IPS DF 19.7 (cell line): ENCODE results near the gene BPIFB2.
"Not testable (repeated sequence)": the region's sequence is repeated elsewhere in the genome, so short reads cannot be mapped to it uniquely, and the experiment has no call there.

Experiments used
- DNase-seq: peaks from one replicate; pipeline ENCODE4 v3.0.0-alpha.2; 2013; ENCODE audit warnings: low read depth, low spot score

Gene BPIFB2, protein sequence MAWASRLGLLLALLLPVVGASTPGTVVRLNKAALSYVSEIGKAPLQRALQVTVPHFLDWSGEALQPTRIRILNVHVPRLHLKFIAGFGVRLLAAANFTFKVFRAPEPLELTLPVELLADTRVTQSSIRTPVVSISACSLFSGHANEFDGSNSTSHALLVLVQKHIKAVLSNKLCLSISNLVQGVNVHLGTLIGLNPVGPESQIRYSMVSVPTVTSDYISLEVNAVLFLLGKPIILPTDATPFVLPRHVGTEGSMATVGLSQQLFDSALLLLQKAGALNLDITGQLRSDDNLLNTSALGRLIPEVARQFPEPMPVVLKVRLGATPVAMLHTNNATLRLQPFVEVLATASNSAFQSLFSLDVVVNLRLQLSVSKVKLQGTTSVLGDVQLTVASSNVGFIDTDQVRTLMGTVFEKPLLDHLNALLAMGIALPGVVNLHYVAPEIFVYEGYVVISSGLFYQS

DNA sequence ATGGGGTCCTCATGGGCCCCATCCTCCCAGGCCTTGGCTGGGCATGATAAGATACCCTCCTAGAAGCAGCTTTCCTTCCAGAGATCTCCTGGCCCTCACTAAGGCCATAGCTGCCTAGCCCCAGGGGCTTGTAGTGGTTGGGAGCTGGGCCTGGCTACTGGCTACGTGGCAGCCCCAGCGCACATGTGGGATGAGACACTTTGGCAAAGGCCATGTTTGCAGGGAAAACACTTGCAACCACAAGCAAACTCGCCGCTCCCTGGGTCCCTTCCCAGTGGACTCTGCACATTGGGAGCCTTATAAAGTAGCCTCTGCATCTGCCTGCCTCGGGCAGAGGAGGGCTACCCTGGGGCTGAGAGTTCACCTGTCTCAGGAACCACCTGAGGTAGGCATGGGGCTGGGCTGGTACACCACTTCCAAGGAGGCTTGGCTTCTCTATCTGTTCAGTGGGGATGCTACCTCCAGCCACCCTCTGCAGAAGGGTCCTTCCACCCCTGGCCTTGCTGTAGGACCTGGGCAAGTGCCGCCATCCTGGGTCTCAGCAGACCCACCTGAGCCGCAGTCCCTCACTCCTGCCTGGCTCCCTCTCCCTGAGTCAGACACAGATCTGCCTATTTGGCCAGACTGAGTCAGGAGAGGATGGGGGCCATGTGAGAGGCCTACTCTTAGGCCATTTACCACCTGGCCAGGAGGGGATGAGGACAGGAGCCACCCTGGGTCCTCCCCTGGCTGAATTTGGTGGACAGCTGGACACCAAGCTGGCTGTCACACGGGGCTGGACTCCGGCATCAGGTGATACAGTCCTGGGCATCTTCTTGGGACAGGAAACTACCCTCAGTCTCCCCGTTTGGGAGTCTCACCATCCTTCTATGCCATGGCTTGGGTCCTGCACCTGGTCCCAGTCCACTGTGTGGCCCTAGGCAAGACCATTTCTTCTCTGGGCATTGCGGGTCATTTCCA lies at the start of gene BPIFB2:
Gene BPIFB2 (plus strand): TSS at position 329 of the 960 bp plus-strand sequence. CDS start 871 bp downstream, outside the sequence.
- DNase-seq, result no peak

DNA sequence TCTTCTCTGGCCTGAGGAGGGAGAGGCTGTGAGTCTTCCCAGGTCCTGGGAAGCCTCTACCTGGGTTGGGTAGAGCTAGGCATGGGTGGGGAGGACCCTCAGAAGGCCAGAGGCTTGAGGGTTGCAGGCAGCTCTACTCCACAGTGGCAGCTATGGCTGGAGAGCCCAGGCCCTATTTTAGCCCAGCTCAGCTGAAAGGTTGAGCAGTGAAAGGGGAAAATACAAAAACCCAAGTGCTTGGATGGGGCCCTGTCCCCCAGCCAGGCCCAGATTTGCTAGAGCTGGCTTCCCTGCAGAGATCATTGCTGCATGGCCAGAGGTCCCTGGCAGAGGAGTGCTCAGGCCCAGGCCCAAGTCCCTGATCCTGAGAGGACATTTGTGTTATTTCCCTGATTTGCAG lies 48.9 kb upstream of the BPIFB2 start:
- DNase-seq, result no peak

DNA sequence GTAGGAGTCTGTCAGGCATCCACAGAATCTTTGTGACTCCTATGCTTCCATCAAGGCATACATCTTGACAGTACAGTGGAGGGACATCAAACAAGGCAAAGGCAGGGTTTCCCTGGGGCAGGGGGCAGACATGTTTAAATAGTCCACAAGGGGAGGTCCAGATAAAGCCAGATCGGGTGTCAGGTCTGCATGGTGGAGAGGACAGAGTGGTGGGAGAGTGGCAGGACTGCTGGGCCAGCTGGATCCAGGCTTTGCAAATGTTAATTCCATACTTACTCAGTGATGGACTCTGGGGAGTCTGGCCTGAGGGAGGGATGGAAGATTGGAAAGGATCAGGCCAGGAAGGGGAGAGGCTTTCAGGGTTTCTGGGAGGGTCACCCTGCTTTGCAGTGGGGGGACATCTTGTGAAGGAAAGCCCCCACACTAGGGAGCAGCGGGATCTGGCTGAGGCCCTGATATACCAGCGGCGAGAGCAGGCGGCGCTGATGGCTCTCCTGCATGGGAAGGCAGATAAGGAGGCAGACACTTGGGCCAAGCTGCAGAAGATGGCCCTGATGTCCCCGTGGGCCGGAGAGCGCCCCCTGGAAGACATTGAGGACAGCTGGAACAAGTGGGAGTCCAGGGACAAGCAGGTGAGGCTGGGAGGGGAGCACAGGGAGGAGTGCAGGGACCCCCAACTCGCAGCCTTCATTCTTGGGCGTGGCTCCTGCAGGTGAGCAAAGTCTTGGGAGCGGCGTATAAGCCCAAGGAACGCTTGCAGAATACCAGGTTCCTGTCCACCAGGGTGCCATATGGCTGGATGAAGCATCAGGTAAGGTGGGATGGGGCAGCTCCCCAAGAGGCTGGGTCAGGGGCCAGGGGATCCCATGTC lies 47.9 kb upstream of the BPIFB2 start:
- DNase-seq, result no peak

DNA sequence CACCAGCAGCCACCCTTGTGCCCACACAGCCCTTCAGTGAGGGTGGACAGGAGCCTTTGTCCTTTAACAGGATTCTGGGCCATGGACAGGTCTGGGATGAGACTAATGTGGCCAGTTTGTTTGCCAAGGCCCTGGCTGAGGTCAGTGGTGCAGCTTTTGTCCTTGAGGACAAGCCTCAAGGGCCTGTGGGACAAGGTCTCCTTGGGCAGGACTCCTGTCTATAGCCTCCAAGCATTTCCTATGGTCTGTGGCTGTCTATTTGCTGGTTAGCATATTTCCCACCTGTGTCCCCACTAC lies 47.3 kb upstream of the BPIFB2 start:
- no peak for DNase-seq

DNA sequence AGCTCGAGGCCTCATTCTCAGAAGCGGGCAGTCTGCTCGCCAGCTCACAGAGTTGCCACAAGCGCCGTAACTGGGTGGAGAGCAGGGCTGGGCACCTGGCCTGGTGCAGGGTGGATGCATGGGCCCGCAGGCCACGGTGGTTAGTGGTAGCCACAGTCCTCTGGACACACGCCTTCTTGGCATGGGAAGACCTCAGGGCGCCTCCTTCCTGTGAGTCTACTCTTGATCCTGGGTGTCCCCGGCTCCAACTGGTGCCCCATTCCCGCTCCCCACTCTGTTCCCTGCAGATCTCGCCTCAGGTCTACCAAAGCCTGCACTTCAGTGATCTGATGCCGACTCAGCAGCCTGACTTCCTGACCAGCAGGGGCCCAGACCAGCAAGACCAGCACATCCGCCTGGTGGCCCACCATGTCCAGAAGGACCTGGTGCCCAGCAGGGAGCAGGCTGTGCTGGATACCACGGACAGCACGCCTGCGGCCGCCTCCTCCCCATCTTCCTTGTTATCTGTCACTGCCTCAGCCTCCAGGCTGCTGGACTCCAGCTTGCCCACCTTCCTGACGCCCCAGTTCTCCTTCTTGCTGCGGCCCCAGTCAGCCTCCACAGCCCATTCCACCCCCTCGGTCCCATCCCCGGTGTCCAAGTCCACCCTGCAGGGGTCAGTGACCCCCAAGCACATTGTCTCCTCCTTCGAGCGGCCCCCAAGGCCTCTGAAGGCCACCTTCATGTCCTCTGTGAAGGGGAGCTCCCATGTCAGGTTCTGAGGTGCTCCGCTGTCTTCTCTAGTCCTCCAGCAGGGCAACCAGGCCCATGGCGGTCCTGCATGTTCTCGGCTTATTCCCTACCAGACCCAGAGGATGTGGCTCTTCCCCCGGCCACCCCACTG lies 46.4 kb upstream of the BPIFB2 start:
- no peak for DNase-seq

DNA sequence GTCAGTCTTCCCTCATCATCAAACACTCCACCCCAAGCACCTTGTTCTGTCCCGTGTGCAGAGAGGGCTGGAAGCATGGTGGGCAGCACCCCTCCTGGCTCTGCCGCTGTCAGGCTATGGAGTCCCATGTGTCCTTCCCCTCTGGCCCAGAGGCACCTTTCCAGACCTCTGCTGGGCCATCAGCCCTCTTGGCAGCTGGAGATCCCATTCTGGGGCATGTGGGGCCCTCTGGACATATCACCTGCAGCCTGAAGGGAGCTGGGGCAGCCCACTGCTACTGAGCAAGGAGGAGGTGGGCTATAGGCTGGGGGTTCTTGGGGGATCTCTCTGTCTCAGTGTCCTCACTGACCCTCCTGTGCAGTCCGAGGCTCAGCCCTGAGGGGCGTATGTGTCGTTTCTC lies 45.5 kb upstream of the BPIFB2 start:
- no peak for DNase-seq

DNA sequence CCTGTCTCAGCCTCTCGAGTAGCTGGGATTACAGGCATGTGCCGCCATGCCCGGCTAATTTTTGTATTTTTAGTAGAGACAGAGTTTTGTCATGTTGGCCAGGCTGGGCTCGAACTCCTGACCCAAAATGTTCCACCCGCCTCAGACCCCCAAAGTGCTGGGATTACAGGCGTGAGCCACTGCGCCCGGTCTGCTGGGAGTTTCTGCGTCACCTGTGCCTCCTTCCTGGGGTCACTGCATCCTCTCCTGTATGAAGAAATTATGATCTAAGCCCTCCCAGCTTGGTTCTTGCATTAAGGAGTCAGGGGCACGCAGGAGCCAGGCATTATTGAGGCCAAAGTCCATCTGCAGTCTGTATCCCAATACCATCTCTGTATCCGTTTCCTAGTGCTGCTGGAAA lies 44.9 kb upstream of the BPIFB2 start:
- DNase-seq, result not testable (repeated sequence)

DNA sequence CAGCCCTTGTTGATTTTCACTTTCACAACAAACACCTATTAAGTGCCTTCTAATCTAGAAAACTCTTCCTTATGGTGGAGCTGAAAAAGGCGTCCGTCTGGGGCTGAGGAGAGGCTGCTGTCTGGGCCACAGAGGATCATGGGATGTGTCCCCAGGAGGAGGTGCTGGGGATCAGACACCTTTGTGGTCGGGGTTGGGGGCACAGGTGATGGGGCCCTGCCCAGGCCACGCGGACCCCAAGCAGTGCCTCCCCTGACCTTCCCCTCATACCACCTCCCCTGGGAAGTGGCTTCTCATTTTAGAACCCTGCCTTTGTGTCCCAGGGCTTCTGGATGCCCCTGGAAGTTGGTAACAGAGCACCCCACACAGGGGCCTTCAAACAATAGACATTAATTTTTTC lies 44.3 kb upstream of the BPIFB2 start:
- no peak for DNase-seq

DNA sequence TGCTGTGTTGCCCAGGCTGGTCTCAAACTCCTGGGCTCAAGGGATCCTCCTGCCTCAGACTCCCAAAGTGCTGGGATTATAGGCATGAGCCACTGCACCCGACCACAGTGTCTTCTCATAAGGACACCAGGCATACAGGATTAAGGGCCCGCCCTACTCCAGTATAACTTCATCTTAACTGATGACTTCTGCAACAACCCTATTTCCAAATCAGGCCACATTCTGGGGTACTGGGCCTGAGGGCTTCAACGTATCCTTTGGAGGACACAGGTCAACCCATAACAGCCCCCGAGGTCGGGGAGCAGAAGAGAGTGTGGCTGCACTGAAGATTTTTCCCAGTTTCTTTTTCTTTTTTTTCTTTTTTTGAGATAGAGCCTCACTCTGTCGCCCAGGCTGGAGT lies 42.9 kb upstream of the BPIFB2 start:
- no peak for DNase-seq

DNA sequence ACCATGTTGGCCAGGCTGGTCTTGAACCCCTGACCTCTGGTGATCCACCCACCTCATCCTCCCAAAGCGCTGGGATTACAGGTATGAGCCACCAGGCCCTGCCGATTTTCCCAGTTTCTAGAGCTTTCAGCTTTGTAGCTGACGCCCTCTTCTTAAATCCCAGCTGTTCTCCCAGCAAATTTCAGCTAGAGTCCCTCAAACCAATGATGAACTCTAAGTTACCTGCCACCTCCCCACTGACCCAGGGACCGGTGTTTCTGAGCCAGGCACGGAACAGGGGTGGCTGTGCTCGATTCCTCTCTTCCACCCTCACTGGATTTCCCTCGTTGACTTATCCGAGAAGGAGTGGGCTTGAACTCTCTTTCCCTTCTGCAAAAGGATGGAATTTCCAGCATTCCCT lies 42.4 kb upstream of the BPIFB2 start:
- no peak for DNase-seq

DNA sequence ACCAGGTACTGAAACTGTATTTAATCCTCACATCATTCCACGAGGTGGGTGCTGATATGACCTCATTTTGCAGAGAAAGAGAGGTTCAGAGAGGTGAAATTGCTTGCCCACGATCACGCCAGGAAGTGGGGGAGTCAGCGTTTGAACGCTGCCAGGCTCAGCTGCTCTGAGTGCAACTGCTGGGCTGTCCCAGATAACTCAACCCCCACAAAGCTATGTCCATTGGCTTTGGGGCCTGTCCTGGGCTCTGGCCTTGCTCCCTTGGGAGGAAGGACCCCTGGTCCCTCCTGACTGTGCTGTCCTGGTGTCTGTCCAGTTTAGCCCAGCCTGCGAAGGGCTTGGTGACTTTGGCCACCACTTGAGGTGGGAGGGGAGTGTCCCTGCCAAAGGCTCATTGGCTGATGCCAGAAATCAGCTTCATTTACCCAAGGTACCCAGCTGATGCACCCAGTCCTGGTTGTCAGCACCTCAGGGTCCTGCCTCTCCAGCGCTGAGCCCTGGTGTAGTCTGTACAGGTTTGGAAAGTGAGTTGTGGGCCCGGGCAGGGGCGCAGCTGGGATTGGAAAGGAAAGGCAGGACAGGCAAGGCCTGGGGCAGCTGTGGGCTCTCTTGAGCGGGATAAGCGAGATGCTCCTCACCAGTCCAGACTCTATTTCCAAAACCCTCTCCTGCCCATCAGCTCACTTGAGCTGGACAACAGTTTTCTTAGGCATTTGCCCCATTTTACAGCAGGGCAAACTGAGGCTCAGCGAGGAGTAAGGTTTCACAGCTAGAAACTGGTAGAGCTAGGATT lies 41.7 kb upstream of the BPIFB2 start:
- DNase-seq, result no peak

DNA sequence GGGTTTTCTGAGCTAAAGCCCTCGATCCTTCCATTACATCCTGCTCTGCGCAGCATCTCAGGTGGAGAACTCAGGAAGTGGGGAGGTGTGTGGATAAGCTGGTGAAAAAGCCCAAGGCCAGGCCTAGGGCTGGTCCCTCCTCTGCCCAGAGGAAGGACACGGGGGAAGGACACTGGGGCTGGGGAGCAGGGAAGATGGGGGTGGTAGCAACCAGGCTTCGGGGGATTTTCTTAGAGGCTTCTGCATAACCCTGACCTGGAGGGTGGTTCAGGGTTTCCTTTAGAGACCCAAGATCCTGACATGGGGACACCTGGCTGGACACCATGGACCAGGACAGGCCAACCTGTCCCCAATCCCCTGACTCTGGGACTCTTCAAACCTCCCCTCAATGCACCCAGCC lies 41.1 kb upstream of the BPIFB2 start:
- DNase-seq, result no peak

DNA sequence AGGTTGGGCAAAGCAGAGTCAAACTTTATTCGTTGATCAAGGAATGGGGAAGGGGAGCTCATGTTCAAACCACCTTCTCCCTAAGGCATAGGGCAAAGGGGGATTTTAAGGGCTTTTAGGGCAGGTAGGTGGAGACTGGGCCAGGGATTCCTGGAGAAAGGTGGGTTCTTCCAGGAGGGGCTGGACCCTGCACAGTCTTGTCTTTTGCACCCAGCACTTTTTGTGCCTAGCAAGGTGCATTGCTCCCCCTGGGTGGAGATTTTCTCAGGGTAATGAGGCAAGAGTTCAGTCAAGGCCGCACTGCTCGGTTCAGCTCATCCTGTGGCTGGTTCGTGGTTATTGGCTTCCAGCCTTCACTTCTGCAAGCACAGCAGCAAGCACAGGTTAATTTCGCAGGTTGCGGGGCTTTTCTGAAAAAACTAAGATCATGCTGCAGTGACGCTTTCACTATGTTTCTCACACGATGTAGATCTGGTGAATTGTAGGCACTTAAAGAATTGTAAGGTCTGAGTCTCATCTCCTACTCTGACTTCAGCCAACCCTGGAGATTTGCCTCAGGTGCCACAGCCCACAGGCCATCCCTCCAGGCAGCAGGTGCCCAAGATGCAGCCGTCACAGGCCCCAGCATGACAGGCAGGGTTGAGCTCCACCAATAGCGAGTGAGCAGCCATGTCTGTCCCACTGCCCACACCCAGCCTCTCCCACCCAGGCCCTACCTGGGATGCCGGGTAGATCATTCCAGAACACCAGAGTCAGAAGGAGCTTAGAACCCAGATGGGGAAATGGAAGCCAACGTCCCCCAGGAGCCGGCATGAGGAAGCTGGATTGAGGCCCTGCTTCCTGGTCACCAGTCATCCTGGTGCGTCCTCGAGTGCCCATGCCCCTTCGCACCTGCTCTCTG lies 40.4 kb upstream of the BPIFB2 start:
- no peak for DNase-seq

DNA sequence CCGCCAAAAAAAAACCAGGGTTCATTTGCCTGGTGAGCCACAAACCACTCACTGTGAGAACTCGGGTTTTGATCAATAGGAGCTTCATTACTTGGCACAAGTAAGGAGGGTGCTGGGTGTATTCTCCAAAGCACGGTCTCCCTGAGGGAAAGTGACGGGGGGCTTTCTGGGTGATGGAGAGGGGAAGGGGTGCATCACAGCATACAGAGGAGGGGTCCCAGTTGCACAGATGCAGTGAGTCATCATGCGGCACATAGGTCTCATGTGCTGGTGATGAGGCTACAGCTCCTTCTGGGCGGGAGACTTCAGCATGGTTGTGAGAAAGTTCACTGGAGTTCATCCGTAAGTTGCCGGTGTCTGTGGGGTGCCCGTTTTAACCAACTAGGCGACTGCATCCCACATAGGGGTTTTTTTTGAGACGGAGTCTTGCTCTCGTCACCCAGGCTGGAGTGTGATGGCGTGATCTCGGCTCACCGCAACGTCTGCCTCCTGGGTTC lies 39.5 kb upstream of the BPIFB2 start:
- DNase-seq, result no peak

DNA sequence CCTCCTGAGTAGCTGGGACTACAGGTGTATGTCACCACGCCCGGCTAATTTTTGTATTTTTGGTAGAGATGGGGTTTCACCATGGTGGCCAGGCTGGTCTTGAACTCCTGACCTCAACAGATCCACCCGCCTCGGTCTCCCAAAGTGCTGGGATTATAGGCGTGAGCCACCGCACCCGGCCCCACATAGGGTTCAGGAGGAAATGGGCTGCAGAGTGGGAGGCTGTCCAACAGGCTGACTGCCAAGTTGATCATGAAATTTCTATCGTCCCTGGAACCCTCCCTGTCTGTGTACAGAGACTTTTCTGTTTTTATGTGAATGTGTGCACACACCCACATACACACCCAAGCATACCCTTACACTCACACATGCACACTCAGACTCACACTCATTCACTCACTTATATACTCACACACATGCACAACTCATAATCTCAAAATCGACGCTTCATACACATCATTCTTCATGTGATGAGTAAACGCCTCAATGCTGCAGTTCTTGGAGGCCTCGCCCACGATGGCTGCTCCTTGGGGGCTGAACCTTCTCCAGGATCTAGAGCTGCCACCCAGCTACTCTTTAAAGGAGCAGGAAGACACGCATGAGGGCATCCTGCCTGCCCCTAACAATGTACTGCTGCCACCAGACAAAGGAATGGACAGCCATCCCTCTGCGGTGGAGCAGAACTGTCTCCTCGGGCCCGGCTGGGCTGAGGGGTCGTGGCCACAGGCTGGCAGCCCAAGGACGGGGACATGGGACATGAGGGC lies 38.8 kb upstream of the BPIFB2 start:
- no peak for DNase-seq

DNA sequence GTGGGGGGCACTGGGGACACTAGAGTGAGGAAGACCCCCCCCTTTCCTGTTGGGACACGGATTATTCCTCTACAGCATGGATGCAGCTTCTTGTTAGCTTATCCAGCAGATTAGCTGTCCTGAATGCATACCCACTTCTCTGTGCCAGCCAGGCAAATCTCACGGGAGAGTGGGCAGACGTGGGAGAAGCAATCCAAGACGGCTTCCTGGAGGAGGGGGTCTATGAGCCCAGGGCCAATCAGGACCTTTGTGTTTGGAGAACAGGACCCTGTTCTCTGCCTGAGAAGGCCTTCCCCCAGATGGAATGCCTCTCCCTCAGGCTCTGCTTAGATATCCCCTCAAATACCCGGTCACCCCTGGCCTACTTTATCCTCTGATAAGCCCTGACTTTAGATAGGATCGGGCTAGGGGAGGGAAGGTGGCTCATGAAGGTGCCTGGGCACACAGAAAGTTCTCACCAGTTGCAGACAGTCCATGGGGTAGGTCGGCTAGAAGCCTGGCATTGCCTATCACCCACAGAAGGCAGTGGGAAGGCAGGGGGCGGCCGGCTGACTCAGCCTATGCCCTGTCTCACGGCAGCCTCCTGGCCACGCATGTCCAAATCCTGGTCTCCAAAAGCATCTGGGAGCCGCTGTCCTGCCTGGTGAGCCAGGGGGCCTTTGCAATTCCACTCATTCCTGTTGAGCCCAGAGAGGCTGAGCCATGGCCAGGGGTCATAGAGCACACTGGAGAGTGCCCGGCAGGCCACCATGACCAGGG lies 38.0 kb upstream of the BPIFB2 start:
- no peak for DNase-seq
